ENCODE results near the gene DEFB125.
"Not testable (repeated sequence)": the region's sequence is repeated elsewhere in the genome, so short reads cannot be mapped to it uniquely, and the experiment has no call there.

The DEFB125 gene

DNA sequence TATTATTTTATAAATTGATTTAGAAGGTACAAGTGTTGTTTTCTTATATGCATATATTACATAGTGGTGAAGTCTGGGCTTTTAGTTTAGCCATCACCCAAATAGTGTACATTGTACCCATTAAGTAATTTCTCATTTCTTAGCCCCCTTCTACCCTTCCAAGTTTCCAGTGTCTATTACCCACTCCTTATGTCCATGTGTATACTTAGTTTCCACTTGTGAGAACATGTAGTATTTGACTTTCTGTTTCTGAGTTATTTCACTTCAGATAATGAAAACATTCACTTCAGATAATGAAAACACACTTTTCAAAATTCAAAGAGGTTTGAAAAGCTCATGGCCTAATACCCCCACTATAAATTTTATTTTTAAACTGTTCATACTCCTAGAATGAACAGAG lies 14.5 kb downstream of the DEFB125 start:
- TF ChIP-seq, protein P1, sequence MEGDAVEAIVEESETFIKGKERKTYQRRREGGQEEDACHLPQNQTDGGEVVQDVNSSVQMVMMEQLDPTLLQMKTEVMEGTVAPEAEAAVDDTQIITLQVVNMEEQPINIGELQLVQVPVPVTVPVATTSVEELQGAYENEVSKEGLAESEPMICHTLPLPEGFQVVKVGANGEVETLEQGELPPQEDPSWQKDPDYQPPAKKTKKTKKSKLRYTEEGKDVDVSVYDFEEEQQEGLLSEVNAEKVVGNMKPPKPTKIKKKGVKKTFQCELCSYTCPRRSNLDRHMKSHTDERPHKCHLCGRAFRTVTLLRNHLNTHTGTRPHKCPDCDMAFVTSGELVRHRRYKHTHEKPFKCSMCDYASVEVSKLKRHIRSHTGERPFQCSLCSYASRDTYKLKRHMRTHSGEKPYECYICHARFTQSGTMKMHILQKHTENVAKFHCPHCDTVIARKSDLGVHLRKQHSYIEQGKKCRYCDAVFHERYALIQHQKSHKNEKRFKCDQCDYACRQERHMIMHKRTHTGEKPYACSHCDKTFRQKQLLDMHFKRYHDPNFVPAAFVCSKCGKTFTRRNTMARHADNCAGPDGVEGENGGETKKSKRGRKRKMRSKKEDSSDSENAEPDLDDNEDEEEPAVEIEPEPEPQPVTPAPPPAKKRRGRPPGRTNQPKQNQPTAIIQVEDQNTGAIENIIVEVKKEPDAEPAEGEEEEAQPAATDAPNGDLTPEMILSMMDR (IDR thresholded peaks at IDR 0.05; ENCODE audit: low read depth, low read length, missing control alignments), result no peak
- no peak for DNase-seq (ENCODE audit: low read depth)
- H3K4me3 ChIP-seq (ENCODE audit: low read depth, low read length), result no peak overlapping the region

DNA sequence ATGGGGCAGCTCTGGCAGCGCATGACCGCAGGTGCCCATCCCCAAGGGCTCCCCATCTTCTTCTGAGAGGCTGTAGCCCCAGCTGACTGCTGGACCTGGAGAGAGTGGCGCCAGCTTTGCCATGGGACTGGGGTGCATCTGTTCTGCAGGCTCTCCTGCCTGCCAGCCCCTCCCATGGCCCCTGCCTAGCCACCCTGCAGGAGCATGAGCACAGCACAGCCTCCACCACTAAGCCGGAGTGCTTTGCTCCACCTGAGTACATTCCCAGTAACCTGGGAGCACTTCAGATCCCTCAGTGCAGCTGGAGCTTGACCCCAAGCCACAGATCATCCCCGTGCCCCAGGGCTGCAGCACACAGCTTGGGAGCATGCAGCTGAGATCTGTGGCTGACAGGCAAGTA lies 16.0 kb downstream of the DEFB125 start:
- no peak overlapping the region for H3K4me3 ChIP-seq (ENCODE audit: low read depth, low read length)
- no peak for DNase-seq (ENCODE audit: low read depth)
- TF ChIP-seq, protein P1 (IDR thresholded peaks at IDR 0.05; ENCODE audit: low read depth, low read length, missing control alignments), result no peak

DNA sequence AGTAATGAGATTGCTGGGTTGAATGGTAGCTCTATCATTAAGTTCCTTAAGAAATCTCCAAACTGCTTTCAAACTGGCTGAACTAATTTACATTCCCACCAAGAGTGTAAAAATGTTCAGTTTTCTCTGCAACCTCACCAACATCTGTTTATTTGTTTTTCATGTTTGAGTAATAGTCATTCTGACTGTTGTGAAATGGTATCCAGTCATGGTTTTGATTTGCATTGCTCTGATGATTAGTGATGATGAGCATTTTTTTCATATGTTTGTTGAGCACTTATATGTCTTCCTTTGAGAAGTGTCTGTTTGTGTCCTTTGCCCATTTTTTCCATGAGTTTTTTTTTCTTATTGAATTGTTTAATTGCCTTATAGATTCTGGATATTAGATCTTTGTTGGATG lies 24.9 kb downstream of the DEFB125 start:
- no peak for DNase-seq (ENCODE audit: low read depth)
- TF ChIP-seq, protein P1 (IDR thresholded peaks at IDR 0.05; ENCODE audit: low read depth, low read length, missing control alignments), result no peak
- H3K4me3 ChIP-seq (ENCODE audit: low read depth, low read length), result no peak overlapping the region

DNA sequence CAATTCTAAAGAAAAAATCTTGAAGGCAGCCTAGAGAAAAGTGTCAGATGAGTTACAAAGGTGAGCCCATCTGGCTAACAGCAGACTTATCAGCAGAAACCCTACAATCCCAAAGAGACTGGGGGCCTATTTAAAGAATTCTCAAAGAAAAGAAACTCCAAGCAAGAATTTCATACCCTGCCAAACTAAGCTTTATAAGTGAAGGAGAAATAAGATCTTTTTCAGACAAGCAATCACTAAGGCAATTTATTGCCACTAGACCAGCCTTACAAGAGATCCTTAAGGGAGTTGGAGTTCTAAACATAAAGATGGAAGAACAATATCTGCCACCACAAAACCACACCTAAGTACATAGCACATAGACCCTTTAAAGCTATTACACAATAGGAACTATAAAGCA lies 30.0 kb downstream of the DEFB125 start:
- no peak for DNase-seq (ENCODE audit: low read depth)
- TF ChIP-seq, protein P1 (IDR thresholded peaks at IDR 0.05; ENCODE audit: low read depth, low read length, missing control alignments), result no peak
- no peak overlapping the region for H3K4me3 ChIP-seq (ENCODE audit: low read depth, low read length)

DNA sequence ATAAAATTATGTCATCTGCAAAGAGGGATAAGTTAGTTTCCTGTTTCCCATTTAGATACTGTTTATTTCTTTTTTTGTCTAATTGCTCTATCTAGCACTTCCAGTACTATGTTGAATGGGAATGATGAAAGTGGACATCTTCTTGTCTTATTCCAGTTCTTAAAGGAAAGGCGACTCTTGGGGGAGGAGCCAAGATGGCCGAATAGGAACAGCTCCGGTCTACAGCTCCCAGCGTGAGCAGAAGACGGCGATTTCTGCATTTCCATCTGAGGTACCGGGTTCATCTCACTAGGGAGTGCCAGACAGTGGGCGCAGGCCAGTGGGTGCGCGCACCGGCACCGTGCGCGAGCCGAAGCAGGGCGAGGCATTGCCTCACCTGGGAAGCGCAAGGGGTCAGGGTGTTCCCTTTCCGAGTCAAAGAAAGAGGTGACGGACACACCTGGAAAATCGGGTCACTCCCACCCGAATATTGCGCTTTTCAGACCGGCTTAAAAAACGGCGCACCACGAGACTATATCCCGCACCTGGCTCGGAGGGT lies 42.4 kb downstream of the DEFB125 start:
- H3K4me3 ChIP-seq (ENCODE audit: low read depth, low read length); DNase-seq (ENCODE audit: low read depth): not testable (repeated sequence)

DNA sequence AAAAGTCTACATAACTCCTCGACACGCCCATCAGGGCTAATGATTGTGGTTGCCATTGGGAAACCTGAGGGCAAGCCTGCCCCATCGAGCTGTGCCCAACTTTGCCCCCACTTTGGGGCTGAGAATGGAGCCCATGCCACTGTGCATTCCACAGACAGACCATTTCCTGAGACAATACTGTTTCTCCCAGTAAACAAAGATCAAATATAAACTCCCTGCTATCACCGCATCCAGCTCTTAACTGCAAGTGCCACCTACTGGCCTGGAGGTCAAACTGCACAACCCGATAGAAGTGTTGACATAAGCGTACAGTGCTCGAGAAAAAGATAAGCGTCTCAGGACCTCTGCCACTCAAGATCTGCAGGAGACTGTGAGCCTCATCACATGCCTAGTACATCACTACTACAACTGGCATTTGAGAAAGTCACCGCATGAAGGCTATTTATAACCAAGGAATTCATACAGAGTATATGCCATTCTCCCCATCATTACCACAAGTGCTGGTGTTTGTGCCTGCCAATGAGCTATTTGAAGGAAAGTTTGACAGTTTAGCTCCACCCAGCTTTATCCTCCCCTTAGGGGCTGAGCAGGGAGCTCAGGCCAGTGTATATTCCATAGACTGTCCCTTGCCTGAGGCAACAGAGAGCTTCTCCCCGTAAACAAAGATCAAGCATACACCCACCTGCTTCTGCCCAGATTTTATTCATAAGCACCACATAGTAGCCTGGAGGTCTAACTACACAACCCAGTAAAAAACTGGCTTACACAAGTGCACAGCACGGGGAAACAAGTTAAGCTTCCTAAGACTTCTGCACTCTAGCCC lies 50.4 kb downstream of the DEFB125 start:
- DNase-seq (ENCODE audit: low read depth), result no peak
- no peak overlapping the region for H3K4me3 ChIP-seq (ENCODE audit: low read depth, low read length)
- TF ChIP-seq, protein P1 (IDR thresholded peaks at IDR 0.05; ENCODE audit: low read depth, low read length, missing control alignments), result peak; percentile 54

DNA sequence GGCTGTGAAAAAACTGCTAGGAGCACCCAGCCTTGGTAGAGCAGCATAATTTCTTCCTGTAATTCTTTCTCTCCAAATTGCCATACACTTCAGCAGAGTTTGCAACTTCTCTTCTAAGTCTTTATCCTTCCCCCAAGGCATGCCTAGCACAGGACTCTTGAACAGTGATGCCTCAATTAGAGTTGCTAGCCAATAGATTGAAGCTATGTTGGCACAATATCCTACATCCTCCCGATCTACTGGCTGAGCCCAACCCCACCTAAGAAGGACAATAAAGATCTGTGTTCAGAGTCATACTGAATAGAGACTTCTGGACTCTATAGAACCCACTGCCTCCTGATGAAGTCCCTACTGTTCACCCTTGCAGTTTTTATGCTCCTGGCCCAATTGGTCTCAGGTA lies 54.8 kb downstream of the DEFB125 start, which contains the start of gene DEFB126:
TSS of gene DEFB126 (plus strand) at position 301 of the 400 bp plus-strand sequence. CDS start at position 340, 39 bp downstream.
- H3K4me3 ChIP-seq (ENCODE audit: low read depth, low read length), result no peak within 1 kb of the TSS
- TF ChIP-seq, protein P1 (IDR thresholded peaks at IDR 0.05; ENCODE audit: low read depth, low read length, missing control alignments), result no peak
- DNase-seq (ENCODE audit: low read depth), result no peak

Measured in GM12864 (cell line).